Measurements from ENCODE around the gene AP2A2. TPM values are rescaled to one million over a fixed set of nuclear protein-coding genes. Genes with fewer than 3 reads are reported as not detected.

AP2A2 gene
- polyA plus RNA-seq, 3 donors: 5.7 to 61.0 (median 8.2) TPM

GRCh38 chr11:1052133-1053011 lies 126.7 kb downstream of the AP2A2 start:
- Histone ChIP-seq H3K27me3 (ENCODE audit: control insufficient read depth in 2 of 2, insufficient read depth in 2 of 2, low read length in 2 of 2) (peaks cover 0 to 6% of the 10 kb centered on the region in 2 donors), H3K79me2 (ENCODE audit: insufficient read depth, low read length) (no peaks in the 10 kb centered on the region), H3K36me3 (replicated peaks in 1 of 2; ENCODE audit: control insufficient read depth in 1 of 2, insufficient read depth in 2 of 2, low read length in 2 of 2) (no peaks in the 10 kb centered on the region), H3K4me3 (replicated peaks in 1 of 3; ENCODE audit: low read depth in 2 of 3, low read length in 3 of 3) (no peak overlapping the region), H3K9ac (ENCODE audit: insufficient read depth, low read length, poor library complexity, severe bottlenecking) (no peak overlapping the region), H3K4me1 (ENCODE audit: control insufficient read depth in 1 of 2, insufficient read depth in 2 of 2, low read length in 2 of 2) (no peaks in the 10 kb centered on the region), H3K4me2 (replicated peaks; ENCODE audit: extremely low read depth, low read length, poor library complexity, severe bottlenecking) (no peak overlapping the region), H4K20me1 (ENCODE audit: insufficient read depth, low read length) (no peaks in the 10 kb centered on the region), H2AFZ (ENCODE audit: insufficient read depth, low read depth, low read length, poor library complexity, severe bottlenecking) (no peak overlapping the region), H3K27ac (ENCODE audit: low read depth in 1 of 2, low read length in 2 of 2) (no peak overlapping the region), H3K9me3 (replicated peaks in 1 of 2; ENCODE audit: control insufficient read depth in 1 of 2, insufficient read depth in 1 of 2, low read length in 2 of 2) (no peaks in the 10 kb centered on the region)
- Mint-ChIP-seq H3K9me3 (no peaks in the 10 kb centered on the region), H3K36me3 (no peaks in the 10 kb centered on the region), H3K4me3 (no peak overlapping the region), H3K27ac (no peak overlapping the region), H3K27me3 (ENCODE audit: low read depth in 3 of 3) (peaks cover 11 to 26% (median 18%) of the 10 kb centered on the region in 3 donors), H3K4me1 (peaks cover 7% of the 10 kb centered on the region)
- TF ChIP-seq CTCF (IDR thresholded peaks at IDR 0.05): no peak
- intact Hi-C loops (cut with micrococcal nuclease): no loop called here
- DNase-seq: no peak
- WGBS (ENCODE audit: insufficient coverage): 81% methylated on average over 21 of the region's 25 CpGs

- intact Hi-C loops (cut with micrococcal nuclease): no loop called here
- no peaks in the 10 kb centered on the region for H4K20me1 ChIP-seq (ENCODE audit: insufficient read depth, low read length)
- no peaks in the 10 kb centered on the region for H3K79me2 ChIP-seq (ENCODE audit: insufficient read depth, low read length)
- Mint-ChIP-seq H3K36me3 (no peaks in the 10 kb centered on the region), H3K4me3 (no peak overlapping the region), H3K9me3 (no peaks in the 10 kb centered on the region), H3K4me1 (peaks cover 3% of the 10 kb centered on the region), H3K27me3 (ENCODE audit: low read depth in 3 of 3) (peaks cover 6 to 20% (median 17%) of the 10 kb centered on the region in 3 donors), H3K27ac (no peak overlapping the region)
- no peak overlapping the region for H3K4me3 ChIP-seq (replicated peaks in 1 of 3; ENCODE audit: low read depth in 2 of 3, low read length in 3 of 3)
- no peak overlapping the region for H3K9ac ChIP-seq (ENCODE audit: insufficient read depth, low read length, poor library complexity, severe bottlenecking)
- H3K27me3 ChIP-seq (ENCODE audit: control insufficient read depth in 2 of 2, insufficient read depth in 2 of 2, low read length in 2 of 2): peaks cover 0 to 5% of the 10 kb centered on the region in 2 donors
- no peak overlapping the region for H3K4me2 ChIP-seq (replicated peaks; ENCODE audit: extremely low read depth, low read length, poor library complexity, severe bottlenecking)
- no peaks in the 10 kb centered on the region for H3K9me3 ChIP-seq (replicated peaks in 1 of 2; ENCODE audit: control insufficient read depth in 1 of 2, insufficient read depth in 1 of 2, low read length in 2 of 2)
- H3K4me1 ChIP-seq (ENCODE audit: control insufficient read depth in 1 of 2, insufficient read depth in 2 of 2, low read length in 2 of 2): no peaks in the 10 kb centered on the region
- no peaks in the 10 kb centered on the region for H3K36me3 ChIP-seq (replicated peaks in 1 of 2; ENCODE audit: control insufficient read depth in 1 of 2, insufficient read depth in 2 of 2, low read length in 2 of 2)
- no peak overlapping the region for H2AFZ ChIP-seq (ENCODE audit: insufficient read depth, low read depth, low read length, poor library complexity, severe bottlenecking)
- no peak for DNase-seq
- WGBS (ENCODE audit: insufficient coverage): 82% methylated on average over 17 of the region's 25 CpGs
- no peak for TF ChIP-seq CTCF (IDR thresholded peaks at IDR 0.05)
- no peak overlapping the region for H3K27ac ChIP-seq (ENCODE audit: low read depth in 1 of 2, low read length in 2 of 2)
Measured at GRCh38 chr11:1053121-1053901, 127.6 kb downstream of the AP2A2 start.

All from CD14-positive monocyte (primary cell).